ENCODE data around the gene FIGN.

Gene FIGN

DNA sequence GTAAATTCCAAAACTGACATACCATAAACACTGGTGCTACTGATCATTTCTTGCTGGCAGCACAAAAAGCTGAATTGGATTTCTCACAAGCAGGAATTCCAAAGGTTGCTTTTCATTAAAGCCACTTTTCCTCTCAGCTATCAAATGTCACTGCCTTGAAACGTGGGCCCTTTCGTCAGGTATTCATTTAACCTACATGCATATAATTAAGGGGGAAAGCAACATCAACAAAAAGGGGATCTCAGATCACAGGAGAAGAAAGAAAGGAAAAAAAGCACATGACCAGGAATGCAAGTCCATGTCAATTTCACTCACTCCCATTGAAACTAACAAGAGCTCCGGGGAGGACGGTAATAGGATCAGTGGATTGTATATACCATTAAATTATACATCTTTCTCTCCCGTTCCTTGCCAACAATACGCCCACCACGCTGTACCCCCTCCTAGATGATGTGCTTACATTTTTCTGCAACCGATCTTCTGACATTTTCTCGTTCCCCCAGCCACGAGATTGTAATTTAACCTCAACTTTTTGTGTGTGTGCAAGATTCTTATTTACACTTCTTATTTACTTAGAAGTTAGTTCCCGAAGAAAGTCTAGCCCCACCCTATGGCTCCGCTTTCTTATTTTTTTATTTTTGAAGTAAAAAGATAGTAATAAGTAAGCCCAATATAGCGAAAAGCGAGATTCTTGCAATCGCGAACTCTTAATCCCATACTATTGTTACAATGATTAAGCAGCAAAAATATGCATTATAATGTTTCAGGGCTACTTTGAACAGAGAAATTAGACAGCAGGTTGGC is 725 bp downstream of the FIGN start:
- no peak for DNase-seq

DNA sequence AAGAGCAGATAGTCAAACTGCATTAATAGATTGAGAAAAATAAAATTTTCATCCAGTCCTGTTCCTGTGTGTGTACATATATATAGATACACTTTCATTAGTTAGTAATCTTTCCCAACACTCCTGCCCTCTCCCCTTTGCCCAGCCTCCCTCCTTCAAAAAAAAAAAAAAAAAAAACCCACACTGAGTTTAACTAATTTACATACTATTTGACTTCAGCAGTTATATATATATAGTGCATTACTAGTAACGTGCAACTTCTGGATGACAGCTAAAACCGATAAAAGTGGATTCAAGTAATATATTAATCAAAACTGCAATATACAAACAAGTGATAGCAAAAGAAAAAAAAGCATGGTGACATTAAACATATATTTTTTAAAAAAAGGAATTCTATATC is 1.4 kb downstream of the FIGN start:
- DNase-seq: no peak

DNA sequence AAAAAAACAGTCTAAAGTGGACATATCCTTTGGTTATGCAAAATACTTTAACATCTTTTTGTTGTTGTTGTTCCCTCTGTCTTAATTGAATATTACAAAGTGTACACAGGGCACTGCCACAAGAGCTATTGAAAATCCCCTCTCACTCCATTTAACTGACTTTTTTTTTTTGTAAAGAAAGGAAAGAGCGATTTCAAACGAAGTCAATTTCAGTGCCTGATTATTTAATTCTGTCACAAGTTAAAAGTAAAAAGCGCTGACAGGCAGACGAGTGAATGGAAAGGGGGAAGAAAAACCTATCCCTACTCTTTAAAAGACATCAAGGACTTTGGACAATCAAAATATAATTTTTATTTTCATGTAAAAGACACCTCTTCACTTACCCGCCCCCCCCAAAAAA is 1.9 kb downstream of the FIGN start:
- no peak for DNase-seq

DNA sequence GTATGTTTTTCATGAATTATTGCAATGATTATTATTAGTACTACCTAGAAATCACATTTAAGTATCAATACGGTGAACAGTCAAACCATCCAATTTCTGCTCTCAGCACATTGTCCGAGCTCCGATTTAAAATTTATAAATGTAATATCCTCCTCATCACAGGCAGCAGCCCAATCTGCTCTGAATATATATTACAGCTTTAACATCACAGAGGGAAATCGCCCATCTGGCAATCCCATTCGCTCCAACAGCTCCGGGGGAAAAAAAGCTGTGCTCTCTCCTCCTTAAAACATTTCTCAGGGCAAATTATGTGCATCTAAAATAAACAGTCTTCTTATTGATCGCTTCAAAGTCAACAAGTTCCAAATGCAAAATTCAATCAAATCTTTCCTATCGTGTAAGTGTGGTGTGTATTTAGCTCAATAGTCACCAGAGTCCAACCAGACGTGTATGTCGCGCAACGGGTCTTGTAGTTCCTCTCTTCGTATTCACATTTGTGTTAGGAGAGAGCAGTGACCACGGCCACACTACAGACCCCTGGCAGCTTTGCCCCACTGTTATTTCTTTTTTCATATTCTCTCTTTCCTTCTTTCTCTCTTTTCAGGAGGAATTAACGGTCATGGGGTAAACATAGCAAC is 2.4 kb downstream of the FIGN start:
- peak; percentile 27 for DNase-seq

DNA sequence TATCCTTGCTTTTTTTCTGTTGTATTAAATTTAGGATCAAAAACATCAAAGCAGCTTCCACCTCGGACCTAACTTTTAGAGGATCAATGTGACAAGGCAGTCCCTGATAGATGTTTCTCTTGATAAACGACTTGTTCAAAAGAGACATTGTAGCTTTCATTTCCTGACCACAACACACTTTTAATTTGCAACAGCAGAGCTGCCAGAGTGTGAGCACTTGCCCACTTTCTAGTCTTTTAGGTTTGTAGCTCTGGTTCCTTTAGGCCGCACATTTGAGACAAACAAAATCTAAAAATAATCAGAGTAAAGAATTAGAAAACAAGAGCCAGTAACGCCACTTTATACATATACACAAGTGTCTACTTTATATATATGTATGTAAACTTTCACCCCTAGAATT is 3.1 kb downstream of the FIGN start:
- no peak for DNase-seq

DNA sequence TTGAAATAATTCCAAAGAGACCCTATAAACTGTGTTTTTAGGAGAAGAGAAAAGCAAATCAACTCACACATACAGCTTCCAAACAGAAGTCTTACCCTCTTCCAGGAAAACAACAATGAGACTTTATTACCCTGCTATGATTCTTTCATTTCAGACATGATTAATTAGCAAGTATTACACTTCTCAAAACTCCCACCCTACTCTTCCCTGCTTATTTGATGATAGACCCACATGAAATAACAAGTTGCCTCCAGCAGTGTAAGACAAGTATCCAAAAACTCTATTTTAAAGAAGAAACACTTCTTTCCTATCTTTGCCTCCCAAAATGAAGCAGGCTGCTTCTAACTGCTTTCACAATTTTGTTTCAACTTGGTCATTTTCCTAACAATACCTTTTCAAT is 4.1 kb downstream of the FIGN start:
- DNase-seq: no peak

DNA sequence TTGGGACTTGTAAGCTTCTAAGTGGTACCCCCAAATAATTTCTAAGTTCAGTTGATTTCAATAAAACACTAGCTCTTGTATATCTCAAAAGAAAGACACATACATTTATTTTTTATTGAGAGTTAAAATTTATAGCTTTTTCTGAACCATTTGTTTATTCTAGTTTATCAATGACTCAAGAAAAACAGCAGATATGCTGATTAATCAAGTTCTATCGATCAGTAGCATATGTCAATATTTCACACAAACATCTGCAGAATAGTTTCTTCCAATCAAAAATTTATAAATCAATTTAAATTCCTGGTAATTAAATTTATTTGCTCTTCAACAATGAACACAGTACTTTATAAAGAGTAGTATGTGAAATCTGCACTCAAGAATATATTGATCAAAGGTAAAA is 5.3 kb downstream of the FIGN start:
- DNase-seq: no peak

DNA sequence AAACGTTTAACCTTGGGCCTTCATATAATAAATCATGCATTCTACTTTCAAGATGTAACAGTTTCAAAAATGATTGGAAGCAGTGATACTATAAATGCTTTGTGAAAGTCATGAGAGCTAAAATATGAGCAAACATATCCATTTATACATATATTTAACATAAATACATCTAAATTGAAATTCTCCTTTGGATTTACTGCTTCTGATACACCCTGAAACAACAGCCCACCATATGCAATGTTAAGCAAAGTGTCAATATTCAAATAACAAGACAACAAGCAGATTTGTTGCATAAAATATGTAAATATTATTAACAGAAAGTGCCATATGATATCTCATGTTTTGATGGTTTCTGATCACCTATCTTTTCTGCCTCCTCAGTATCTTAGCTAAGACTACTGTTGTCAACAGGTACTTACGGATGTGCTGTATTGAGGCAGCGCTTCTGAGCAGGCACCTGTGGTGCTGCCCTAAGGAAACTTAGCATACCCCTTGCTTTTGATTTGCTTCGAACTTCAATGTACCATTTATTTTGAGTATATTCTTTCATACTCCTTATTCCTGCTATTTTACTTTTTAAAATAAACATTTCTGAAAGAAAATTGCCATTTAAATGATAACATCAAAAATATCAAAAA is 6.1 kb downstream of the FIGN start:
- DNase-seq: no peak

DNA sequence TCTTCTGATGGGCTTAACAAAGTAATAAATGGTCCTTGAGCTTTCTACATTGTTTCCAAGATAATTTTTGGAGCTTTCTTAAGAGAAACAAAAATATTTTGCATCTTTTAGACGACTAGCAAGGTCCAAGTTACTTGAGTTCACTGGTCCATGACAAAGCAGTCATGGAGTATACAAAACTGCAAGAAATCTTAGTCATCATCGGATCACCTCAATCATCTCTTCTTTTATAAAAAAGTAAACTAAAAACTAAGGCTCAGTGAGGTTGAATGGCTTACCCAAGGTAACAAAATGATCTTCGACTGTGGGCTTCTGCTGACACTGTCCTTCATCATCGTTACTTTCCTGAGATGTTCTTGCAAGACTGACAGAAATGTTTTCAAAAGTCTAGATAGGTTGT is 11.9 kb downstream of the FIGN start:
- DNase-seq: no peak

DNA sequence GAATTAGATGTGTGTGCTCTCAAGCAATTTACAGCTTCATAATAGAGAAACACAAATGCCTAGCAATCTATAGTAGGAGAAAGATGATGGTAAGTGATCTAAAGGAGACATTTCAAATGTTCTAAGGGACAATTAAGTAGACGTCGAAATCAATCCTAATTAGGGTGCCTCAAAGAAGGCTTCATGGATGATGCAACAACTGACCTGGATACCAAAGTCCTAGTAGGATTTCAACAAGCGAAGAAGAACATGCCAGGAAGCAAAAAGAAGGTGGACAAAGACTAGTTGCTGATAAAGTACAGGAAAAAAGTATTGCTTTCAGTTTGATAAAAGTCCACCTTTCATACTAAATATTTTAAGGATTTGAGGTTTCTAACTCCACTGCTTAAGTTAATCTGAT is 12.5 kb downstream of the FIGN start:
- DNase-seq: no peak

DNA sequence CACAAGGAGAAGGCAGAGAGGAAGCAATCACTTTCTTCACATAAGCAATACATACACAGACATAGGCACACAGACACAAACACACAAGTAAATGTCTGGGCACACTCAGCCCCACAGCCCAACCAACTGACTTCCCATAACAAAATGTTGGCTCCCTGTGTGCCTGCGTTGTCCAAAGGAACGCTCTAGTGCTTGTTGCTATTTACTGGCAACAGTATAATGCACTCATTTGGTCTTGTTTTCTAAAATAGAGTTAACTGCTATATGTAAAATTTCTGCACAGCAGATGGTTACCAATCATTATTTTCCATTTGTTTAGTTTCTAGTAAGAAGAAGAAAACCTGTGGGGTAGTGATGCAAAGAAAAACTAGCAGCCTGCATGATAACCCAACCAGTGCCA is 16.5 kb downstream of the FIGN start:
- DNase-seq: peak; percentile 13

DNA sequence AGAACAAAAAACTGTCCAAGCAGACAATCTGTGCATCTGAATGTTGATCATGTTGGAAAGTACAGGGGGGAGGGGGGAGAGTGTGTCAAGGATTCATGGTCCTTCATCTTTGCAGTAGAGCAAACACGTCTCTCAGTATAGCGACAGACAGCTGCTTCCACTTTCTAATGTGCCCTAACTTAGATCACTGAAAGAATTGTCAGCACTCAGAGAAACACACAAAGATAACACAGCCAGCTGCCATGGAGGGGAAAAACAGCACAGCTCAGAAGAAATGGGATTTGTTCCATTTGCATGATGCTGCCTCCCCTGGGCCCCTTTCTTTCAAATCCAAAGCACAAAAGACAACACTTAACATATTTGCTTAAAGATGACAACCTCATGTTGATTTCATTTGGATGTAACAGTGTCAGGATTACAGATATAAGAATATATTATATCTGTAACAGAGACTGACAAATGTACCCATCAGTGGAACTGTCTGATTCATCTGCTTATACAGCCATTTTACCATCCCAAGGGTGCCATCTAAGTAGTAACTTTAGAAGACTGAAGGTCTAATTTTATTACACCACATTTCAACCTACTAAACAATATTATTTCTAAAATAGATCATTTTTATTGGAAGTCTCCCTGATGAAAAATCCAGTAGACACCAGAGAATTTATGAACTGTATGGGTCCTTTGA is 17.7 kb downstream of the FIGN start:
- peak; percentile 13 for DNase-seq

DNA sequence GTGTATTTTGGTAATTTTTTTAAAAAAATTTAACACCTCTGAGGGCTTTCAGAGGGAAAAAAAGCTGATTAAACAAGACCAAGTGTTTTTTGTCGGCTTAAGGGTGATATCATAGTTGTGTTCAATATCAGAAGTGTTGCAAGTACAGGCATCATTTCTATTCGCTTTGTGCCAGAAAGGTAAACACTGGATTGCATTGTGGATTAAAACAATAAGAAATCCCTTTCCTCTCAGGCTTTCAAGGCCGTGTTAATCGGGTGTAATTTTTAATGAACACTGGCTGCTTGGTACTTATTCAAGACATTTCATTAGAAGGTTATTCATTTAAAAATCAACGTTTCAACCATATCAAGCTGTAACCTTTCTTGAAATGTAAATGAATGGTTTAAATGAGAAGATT is 18.3 kb downstream of the FIGN start:
- no peak for DNase-seq

DNA sequence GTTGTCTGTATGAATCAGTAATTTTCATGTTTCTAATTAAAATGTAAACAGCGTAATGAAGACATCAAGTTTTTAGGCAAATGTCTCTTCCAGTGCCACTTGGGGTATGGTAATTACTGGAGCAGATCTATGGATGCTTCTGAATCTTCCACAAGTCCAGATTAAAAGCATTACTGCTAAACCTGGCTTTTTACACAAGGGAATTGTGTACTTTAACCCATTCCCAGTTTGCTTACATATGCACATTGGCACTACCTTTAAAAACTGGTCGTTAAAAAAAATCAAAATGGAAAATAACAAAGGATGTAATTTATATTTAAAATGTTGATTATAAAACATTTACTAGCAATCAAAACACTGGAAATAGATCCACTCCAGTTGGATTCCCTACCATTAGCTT is 19.7 kb downstream of the FIGN start:
- no peak for DNase-seq

DNA sequence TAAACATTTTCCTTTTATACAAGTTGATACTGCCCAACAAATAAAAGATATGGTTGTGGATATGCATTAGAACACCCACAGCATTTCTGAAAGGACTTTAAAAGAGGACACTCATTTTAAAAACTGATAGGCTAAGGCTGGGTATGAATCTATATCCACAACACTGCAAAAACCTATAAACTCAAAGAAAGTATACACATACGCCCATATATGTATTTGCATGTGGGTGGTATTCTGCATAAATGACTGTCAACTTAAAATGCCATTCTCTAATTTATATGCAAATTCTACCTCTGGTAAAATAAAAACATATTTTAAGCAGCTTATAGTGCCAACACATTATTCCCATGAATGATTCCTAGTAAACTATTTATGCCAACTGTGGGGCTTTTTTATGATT is 20.1 kb downstream of the FIGN start:
- no peak for DNase-seq

DNA sequence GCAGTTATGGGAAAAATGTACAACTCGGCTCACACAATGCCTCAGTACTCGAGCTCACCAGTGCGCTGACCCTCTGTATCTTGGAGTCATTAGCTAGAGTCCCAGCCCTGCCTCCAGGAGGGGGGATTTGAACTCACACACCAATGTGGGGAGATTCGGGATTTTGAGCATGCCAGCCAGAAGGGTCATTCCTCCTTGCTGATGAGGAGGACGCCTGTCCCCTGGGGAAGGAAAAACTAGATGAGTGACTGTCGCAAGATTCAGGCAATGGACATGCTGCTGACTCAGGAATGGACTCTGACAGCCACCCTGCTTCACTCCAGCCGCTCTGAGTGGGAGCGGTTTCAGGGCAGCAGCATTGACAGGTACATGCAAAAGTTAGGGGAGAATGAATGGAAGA is 20.6 kb downstream of the FIGN start:
- DNase-seq: no peak

DNA sequence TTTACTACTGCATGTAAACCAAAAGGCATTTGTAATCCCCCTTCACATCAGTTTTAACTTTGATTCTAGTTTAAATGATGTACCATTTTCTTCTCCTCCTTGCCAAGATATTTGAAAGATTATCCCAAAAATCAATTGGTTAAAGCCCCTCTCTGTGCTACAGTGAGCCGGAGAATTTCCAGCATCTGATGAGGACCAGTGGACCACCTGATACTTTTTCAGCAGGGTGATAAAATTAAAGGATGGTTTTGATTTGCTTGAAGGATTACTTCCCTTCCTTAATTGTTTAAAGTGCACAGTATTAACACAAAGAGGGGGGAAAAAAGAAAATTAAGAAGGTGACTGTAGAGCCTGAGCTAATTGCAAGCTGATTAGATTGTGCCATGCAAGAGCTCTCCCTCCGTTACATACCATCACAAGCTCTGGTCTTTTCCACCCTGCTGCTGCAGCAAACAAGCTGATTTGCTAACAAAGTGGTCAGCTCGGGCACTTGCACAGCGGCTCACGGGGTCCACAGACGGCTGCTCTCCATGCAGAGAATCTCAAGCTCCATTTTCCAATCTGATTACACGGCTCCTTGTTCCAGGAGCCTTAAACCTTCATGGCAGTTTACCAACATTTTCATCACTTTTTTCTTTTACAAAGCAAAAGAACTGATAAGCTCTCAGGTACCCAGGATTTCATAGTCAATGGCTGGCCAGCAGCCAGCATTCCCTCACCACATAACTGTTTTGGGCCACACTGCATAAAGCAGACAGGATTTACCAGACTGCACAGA is 22.1 kb downstream of the FIGN start:
- DNase-seq: no peak

DNA sequence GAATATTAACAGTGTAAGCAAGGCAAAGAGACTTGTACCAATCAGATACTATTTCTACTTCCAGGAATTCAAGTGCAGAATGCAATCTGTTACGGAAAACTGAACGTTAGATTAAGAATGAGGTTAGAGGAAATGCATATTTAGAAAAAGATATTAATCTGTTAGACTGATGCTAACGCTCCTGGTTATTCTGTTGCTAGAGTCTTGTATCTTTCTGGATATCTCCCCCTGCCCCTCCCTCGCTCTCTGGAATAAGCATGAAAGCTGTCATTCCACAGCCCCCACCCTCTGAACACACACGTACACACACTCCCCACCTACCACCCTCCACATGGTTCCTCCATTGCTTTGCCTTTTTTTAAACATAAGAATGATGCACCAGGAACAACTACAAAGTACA is 24.1 kb downstream of the FIGN start:
- no peak for DNase-seq

DNA sequence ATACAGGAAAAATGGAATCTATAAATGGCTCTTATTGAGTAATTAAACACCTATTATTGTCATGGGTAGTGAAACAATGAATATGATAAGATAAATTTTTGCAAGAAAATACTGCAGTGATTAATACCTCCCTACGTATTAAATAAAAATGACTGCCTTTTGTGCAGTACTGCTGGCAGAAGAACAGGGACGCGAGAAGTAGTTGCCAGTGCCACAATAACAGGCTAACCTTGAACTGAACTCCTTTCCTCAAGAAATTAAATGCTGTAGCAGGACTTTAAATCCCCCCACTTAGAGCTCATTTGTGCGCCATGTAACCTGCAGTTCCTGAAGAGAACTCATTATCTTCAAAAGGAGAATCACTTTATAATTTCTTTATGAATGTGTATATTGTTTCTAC is 24.6 kb downstream of the FIGN start:
- no peak for DNase-seq

DNA sequence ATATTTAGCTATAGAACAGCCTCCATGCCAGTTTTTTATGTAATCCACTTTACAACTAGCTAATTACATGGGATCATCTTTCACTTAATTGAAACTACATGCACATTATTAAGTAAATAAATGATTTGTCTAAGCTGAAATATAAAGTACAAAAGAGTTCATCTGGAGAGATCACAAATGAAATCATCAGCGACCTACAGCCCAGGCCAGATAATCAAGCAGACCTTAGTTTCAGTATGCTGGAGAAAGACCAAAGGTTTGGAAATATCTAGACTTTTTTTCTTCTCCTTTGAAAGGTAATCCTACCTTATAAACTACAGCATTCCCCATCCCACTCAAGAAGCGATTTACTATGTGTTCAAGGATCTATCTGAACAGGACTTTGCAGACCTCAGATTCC is 26.5 kb downstream of the FIGN start:
- no peak for DNase-seq

DNA sequence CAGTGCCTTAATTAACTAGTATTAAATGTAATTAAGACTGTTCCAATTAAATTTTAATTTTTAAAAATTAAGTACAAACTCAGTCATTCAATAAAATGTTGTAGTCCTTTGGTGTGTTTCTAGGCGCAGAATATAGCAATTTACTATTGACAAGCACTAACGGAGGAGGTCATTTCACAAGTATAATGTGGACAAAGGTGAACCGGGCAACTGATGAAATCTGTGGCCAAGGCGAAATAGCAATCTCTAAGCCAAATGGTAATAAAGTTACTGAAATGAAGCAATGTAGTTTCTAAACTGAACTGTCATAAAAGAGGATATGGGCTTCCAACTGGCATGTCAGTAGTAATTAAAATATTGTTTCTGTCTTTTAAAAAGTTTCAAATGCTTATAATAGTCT is 27.5 kb downstream of the FIGN start:
- no peak for DNase-seq

DNA sequence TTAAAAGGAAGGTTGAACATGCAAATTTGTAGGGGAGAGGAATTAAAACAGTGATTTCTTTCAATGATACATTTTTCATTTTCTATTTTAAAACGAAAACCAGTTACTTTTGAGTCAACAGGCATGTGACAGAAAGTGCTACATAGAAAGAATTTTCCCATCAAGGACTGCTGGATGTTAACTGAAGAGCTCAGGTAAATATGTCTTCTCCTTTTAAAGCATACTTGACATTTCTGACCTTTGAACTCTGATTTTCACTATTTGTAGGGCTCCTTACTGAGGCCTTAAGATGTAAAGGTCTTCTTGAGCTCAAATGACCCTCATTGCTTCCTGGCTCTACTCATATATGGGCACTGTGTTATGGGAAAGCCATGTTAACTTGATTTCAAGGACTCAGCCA is 32.4 kb downstream of the FIGN start:
- DNase-seq: no peak

Measured in NCI-H1694 (cell line).